Hematopoietic multipotent progenitor cell (in vitro differentiated cells): Measurements from ENCODE around the gene TRIP4. TPM values are rescaled to one million over a fixed set of nuclear protein-coding genes. Genes with fewer than 3 reads are reported as not detected.
A peak's percentile ranks its signal among the peaks of the same experiment; 100 is the strongest.
"Not testable (repeated sequence)": the region's sequence is repeated elsewhere in the genome, so short reads cannot be mapped to it uniquely, and the experiment has no call there.

Source experiments
- DNase-seq, 3 donors: peaks; one replicate each; pipeline ENCODE4 v3.0.0-alpha.2; 2011 to 2015; ENCODE audit warnings: low read depth in 2 of 3, low spot score in 2 of 3
- small RNA-seq: library from RNA; depleted of rRNA; stranded (forward); fragments of <200 nt; gene quantifications from one replicate; pipeline ENCODE3, GENCODE V24; 2012
- total RNA-seq: library from RNA; depleted of rRNA; stranded (reverse); fragments of >200 nt; gene quantifications from one replicate; pipeline ENCODE4 v1.2.3, GENCODE V29; 2012

TRIP4 gene
- total RNA-seq, 1 donor = 4.8 TPM

DNA sequence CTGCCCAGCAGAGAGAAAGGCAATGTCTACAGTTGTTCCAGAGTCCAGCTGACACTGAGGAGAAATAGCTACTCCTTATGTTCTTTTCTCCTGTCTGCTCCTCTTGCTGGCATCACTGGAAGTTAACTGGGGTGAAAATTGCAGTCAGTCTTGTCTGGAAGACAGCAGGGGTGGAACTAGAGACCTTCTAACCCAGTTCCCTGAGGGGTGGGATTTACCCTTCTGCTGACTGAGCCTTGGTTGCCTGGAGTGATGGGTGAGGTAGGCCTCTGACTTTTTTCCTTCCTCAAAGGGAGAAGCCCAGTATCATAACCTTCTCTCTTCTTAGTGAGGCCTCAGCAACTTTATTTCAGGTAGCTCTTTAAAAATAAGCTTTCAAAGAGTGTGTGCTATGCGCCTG, 88.9 kb downstream of the TRIP4 start:
- no peak for DNase-seq

DNA sequence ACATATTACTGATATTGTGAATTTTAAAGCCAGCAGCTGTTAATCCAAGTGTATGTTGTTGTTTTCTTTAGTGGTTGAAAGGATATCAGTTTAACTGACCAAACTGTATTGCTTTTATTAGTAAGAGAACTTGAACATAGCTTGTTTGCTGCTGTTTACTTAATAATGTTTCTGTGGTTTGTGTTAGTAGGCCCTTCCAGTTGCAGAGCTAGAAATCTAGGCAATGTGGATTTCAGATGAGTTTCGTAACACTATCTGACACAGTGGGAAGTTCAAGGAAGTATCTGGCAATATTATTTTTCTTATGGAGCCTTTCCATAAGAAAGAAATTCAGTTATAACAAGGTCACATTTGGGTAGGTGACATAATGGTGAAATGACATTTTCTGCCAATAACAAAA, 91.2 kb downstream of the TRIP4 start:
- DNase-seq = no peak

DNA sequence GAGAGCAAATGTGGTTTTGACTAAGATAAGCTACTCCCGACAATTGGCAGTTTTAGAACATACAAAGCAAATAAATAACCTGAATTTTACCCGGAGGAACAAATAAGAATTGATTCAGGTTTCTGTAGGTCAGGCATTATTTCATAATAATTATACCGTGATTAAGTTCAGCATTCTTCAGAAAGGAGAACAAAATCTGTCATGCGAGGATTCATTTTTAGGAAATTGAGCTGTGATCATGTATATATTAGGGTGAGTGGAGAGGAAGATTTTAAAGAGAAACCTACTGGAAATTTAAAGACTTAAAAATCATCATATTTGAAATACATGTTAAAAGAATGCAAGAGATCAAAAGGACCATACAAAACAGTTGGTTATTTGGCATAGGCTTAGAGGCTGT, 93.3 kb downstream of the TRIP4 start:
- no peak for DNase-seq

DNA sequence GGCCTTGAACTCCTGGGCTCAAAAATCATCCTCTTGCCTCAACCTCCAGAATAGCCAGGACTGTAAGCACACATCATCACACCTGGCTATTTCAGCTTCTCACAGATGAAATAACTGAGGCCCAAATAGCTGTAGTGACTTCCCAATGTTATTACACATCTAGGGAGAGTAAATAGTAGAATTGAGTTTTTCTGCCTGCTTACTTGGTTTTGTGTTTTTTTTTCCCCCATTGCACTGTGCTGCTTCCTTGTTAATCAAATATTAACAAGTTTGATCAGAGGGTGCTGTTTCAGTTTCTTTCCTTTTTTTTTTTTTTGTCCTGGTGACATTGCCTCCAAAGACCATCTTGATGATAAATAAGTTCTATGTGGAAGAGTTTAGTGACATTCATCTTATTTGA, 96.1 kb downstream of the TRIP4 start:
- DNase-seq = no peak

DNA sequence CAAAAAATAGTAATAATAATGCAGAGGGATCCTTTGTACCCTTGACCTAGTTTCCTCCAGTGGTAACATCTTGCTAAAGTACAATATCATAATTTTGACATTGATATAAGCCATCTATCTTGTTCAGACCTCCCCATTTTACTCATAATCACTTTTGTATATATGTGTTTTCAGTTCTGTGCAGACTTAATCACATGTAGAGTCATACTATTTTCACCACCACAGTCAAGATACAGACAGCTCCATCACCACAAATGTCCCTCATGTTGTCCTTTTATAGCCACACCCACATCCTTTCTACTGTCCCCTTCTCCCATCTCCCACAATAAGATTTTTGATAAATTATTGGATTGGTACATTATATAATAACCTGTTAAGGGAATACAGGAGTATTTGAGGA, 98.2 kb downstream of the TRIP4 start:
- DNase-seq = no peak

DNA sequence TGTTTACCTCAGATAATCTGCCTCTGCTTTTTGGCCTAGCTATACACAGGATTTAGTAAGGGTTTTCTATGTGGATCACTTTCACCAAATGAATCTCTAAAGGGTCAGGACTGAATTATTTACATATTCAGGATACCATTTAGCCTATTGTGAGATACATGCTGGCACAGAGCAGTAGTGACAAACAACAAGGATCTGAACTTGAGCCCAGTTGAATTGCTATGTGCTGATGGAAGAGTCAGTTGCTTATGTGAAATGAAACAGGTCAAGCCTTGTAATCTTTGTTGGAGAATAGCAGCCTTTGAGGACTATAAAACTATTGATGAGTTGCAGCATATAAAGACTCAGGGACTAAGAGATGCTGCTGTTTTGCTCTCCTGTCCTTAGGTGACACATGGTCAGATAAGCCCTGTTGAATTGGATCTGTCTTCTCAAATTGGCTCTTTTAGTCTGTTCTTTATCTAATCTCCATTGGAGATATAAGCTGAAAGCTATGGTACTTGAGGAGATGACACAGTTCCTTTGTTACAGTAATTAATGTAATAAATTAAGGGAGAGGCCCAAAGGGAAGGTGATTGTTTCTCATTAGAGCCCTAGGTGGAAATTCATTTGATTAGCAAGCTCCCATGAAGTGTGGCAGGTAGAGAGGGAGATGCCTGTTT, 103.1 kb downstream of the TRIP4 start:
- no peak for DNase-seq

DNA sequence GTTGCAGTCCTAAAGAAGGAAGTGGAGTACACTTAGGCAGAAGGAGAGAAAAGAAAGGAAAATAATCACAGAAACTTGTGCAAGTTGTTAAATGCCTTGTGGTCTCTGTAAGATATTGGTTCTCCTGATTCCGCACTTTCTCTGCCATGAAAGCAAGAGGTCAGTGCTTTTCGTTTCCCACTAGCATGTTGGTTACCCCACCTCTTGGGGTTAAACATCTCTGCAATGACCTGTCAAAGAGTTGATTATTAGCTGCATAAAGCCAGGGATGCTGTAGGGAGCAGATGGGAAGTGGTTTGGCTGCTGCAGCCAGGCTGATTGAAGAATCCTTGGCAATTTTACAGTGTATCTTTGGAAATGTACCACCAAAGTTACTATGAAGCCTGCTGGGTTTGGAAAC, 106.0 kb downstream of the TRIP4 start:
- no peak for DNase-seq

DNA sequence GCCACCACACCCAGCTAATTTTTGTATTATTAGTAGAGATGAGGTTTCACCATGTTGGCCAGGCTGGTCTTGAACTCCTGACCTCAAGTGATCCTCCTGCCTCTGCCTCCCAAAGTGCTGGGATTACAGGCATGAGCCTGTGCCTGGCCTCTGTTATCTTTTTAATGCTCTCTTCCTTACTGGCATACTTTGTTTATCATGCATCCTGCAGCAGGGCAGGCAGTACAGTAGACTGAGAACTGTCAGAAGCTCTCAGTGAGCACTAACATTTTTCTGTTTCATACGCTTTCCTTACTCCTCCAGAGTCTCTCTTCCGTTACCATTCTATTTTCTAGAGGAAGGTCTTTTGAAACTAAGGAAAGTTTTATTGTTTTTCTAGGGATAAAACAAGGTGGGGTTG, 108.3 kb downstream of the TRIP4 start:
- not testable (repeated sequence) for DNase-seq

DNA sequence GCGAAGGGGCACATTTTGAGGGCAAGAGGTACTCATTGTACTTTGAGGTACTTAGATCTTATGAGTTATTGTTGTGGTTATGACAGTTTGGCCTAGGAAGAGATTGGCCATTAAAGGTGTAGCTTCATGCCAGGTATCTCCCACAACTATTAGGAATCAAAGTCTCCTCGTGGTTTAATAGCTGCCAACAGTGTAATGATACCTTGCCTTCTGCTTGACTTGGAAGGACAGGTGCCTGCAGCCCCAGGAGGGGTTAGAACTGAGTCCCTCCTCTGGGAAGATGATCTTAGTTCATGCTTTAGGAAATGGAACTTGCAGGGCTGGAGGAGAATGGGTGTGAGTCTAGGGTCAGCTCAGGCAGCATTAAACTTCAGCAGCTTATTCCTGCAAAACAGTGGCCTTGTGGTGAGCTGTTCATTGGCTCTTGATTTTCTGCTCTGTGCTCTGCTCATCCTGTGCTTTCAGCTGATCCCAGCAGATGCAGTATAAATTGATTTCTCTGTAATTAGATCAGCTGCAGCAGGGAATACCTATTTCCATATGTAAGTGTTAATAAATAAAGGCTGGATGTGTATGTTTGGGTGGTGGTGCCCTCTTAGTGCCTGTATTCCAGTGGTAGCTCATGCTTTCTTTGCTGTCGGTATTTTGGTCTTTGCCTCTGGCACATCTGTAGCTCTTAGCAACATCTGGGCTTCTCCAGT, 113.2 kb downstream of the TRIP4 start:
- DNase-seq = no peak

DNA sequence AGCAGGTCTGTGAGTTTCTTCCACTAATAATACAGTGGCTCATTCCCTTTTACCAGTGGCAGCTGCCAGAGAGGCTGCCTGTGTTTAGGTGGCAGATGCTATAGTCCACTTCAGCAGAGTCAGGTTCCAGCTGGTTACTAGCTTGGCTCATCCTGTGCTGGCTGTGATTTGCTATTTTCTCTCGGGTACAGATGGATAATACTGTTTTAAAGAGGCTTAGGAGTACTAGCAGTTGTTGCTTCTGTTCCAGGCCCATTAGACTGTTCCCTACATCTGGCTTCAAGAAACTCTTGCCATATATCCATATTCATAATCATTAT, 113.7 kb downstream of the TRIP4 start:
- no peak for DNase-seq

DNA sequence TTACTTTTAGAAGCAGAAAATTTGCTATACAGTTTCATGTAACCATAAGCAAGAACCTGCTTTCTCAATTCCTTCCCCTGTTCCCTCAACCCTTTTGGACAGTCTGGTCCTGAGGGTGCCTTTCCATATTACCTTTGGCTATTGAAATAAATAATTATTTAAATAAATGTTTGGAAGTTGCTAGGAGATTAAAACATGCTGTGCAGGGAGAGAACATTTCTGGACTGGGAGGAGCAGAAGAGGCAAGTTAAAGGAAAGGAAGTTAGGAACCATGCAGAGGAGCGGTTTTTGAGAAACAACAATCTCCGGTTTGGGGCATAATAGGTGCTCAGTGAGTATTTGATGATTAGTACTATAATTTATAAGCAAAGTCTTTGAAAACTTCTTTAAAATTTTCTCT, 114.5 kb downstream of the TRIP4 start:
- no peak for DNase-seq

DNA sequence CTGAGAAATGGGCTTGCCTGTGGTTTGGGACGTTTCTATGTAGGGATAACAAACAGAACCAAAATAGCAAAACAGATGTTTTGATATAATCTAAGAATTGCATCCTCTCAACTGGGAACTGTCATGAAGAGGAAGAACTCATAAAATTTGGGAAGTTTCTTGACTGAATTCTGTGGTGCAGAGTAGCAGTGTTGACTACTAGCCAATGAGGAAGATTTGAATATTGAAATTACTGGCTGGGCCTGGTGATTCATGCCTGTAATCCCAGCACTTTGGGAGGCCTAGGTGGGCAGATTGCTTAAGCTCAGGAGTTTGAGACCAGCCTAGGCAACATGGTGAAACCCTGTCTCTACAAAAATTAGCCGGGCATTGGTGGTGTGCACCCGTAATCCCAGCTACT, 114.9 kb downstream of the TRIP4 start:
- DNase-seq = peak in 1 of 3 donors; percentile 22

DNA sequence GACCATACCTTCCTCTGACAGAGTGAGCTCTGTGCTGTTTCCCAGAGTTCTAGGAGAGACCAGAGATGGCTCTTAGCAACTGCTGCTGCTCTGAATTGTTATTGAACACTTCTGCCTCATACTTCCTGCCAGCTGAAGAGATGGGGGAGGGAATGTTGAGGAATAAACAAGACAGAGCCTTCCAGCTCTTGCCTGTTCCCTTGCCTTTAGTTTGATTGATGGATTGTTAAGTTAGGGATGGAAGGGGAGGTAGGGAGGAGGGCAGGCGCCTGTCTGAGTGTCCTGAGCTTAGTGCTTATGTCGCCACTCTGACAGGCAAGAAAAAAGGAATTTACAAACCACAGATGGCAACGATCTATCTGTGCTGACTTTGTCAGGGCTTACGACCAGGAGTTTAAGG, 115.6 kb downstream of the TRIP4 start:
- DNase-seq = no peak

DNA sequence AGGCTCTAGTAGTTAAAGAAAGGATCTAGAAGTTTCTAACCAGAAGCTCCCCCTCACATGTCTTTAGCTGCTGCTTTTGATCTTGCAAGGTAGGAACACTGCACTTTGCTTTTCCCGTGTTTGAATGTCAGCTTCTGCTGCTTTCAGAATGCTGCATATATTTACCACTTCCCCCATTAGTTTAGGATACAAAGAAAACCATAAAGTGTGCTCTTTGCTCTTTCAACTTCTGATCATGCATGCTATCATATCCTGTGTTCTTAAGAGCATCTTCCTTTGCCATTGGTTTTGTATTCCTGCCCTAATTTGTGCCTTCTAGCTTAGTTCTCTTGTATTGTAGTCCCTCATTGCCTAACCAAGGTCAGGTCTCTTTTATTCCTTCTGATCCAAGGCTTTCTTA, 116.0 kb downstream of the TRIP4 start:
- DNase-seq = no peak

Small RNA genes lying within 50 kb of the gene (small RNA-seq; reads per million reads assigned to genes)
- gene RF00019 (not detected), gene RF00554 (not detected)

Other genes with a start within 250 kb of the TRIP4 start
- gene SNX22, start 236.1 kb upstream of the TRIP4 start, total RNA-seq = 1.1 TPM
- gene PPIB, start 224.8 kb upstream of the TRIP4 start, total RNA-seq = 265 TPM
- gene CSNK1G1, start 31.7 kb upstream of the TRIP4 start, total RNA-seq = 14.0 TPM
- gene PCLAF, start 6.4 kb upstream of the TRIP4 start, total RNA-seq = 8.1 TPM
- gene ZNF609, start 72.7 kb downstream of the TRIP4 start, total RNA-seq = 41.5 TPM